HEK293 (cell line): Measurements from ENCODE around the gene INHBA.

Source experiments
- CTCF ChIA-PET: fragments of 350-600 bp; formaldehyde crosslinking; extraction: SDS; loops from one replicate; lab custom pipeline; 2021; ENCODE audit warnings: antibody characterized with exemption; lab: Yijun Ruan, JAX
- POLR2A ChIA-PET: fragments of 300-600 bp; formaldehyde crosslinking; extraction: SDS; loops from one replicate; lab custom pipeline; 2020; ENCODE audit warnings: antibody characterized with exemption, inconsistent platforms; lab: Yijun Ruan, JAX
- H3K27ac ChIP-seq: fragments of 200-500 bp; sonication (Bioruptor generic); 2 replicates; pipeline ENCODE4 v1.5.1; 2014; ENCODE audit warnings: low read depth, low read length, control low read depth, inconsistent platforms; ENCODE audit errors: extremely low read depth
- H3K36me3 ChIP-seq, 2 experiments: fragments of 200-500 bp in 1 of 2; sonication (Bioruptor generic) in 1 of 2; 1 replicate in 1 of 2; 2 replicates in 1 of 2; pipeline ENCODE4 v1.5.1; 2014 to 2017; ENCODE audit warnings: inconsistent platforms in 2 of 2, low read length in 2 of 2; ENCODE audit not compliant: control insufficient read depth in 2 of 2, insufficient read depth in 1 of 2
- H3K4me1 ChIP-seq: fragments of 200-500 bp; sonication (Bioruptor generic); 2 replicates; pipeline ENCODE4 v1.5.1; 2014; ENCODE audit warnings: mild to moderate bottlenecking, low read length, inconsistent platforms; ENCODE audit not compliant: control insufficient read depth, insufficient read depth
- H3K4me3 ChIP-seq: 2 replicates; pipeline ENCODE4 v1.5.1; 2011; ENCODE audit warnings: low read depth, mild to moderate bottlenecking, control low read depth, low read length, moderate library complexity
- H3K9me3 ChIP-seq: fragments of 200-500 bp; sonication (Bioruptor generic); 2 replicates; pipeline ENCODE4 v1.5.1; 2014; ENCODE audit warnings: low read depth, low read length, inconsistent platforms; ENCODE audit not compliant: control insufficient read depth, insufficient read depth
- PRDM2 ChIP-seq: fragments of 450-650 bp; formaldehyde crosslinking; IDR thresholded peaks from 2 replicates; pipeline ENCODE4 v1.5.1; 2016; ENCODE audit warnings: missing biosample characterization, missing genetic modification characterization, borderline replicate concordance
- ZBTB44 ChIP-seq: fragments of 450-650 bp; IDR thresholded peaks from 2 replicates; pipeline ENCODE4 v1.5.1; 2018; ENCODE audit warnings: missing biosample characterization, mild to moderate bottlenecking, missing genetic modification characterization
- ZBTB7A ChIP-seq: fragments of 450-650 bp; formaldehyde crosslinking; IDR thresholded peaks from 2 replicates; pipeline ENCODE4 v1.5.1; 2016; ENCODE audit warnings: low read depth, missing biosample characterization, missing genetic modification characterization
- ZFP3 ChIP-seq: fragments of 450-650 bp; formaldehyde crosslinking; IDR thresholded peaks from 2 replicates; pipeline ENCODE4 v1.5.1; 2016; ENCODE audit warnings: low read depth, missing biosample characterization, missing genetic modification characterization
- ZNF10 ChIP-seq: fragments of 450-650 bp; formaldehyde crosslinking; IDR thresholded peaks from 2 replicates; pipeline ENCODE4 v1.5.1; 2017; ENCODE audit warnings: missing biosample characterization, missing genetic modification characterization
- ZNF148 ChIP-seq: fragments of 450-650 bp; formaldehyde crosslinking; IDR thresholded peaks from 2 replicates; pipeline ENCODE4 v1.5.0; 2017; ENCODE audit warnings: missing biosample characterization, missing genetic modification characterization, borderline replicate concordance
- ZNF18 ChIP-seq: fragments of 450-650 bp; formaldehyde crosslinking; IDR thresholded peaks from 2 replicates; pipeline ENCODE4 v1.5.1; 2016; ENCODE audit warnings: missing biosample characterization, missing genetic modification characterization
- ZNF350 ChIP-seq: fragments of 450-650 bp; formaldehyde crosslinking; IDR thresholded peaks from 2 replicates; pipeline ENCODE4 v1.5.0; 2017; ENCODE audit warnings: missing biosample characterization, mild to moderate bottlenecking, missing genetic modification characterization
- ZNF354C ChIP-seq: fragments of 450-650 bp; formaldehyde crosslinking; IDR thresholded peaks from 2 replicates; pipeline ENCODE4 v1.5.1; 2016; ENCODE audit warnings: missing biosample characterization, missing genetic modification characterization, low read depth, borderline replicate concordance
- ZNF391 ChIP-seq: fragments of 450-650 bp; formaldehyde crosslinking; IDR thresholded peaks from 2 replicates; pipeline ENCODE4 v1.5.1; 2016; ENCODE audit warnings: low read depth, missing biosample characterization, missing genetic modification characterization, borderline replicate concordance
- ZNF404 ChIP-seq: fragments of 450-650 bp; formaldehyde crosslinking; IDR thresholded peaks from 2 replicates; pipeline ENCODE4 v1.5.1; 2017; ENCODE audit warnings: missing biosample characterization, missing genetic modification characterization
- ZNF548 ChIP-seq: fragments of 450-650 bp; formaldehyde crosslinking; IDR thresholded peaks from 2 replicates; pipeline ENCODE4 v1.5.1; 2016; ENCODE audit warnings: missing biosample characterization, missing genetic modification characterization
- ZNF560 ChIP-seq: fragments of 450-650 bp; formaldehyde crosslinking; IDR thresholded peaks from 2 replicates; pipeline ENCODE4 v1.5.1; 2017; ENCODE audit warnings: missing biosample characterization, missing genetic modification characterization, borderline replicate concordance
- ZNF830 ChIP-seq: fragments of 450-650 bp; IDR thresholded peaks from 2 replicates; pipeline ENCODE4 v1.5.0; 2018; ENCODE audit warnings: missing biosample characterization, missing genetic modification characterization, low read depth, mild to moderate bottlenecking, moderate library complexity
- ZNF843 ChIP-seq: fragments of 450-650 bp; formaldehyde crosslinking; IDR thresholded peaks from 2 replicates; pipeline ENCODE4 v1.5.1; 2016; ENCODE audit warnings: missing biosample characterization, missing genetic modification characterization
- TF ChIP-seq, protein P1 (sequence below): fragments of 450-650 bp; formaldehyde crosslinking; IDR thresholded peaks from 2 replicates; pipeline ENCODE4 v1.5.1; 2016; ENCODE audit warnings: missing biosample characterization, missing genetic modification characterization
- TF ChIP-seq, protein P2 (sequence below): fragments of 450-650 bp; formaldehyde crosslinking; IDR thresholded peaks from 2 replicates; pipeline ENCODE4 v1.5.1; 2016; ENCODE audit warnings: missing biosample characterization, missing genetic modification characterization

Gene INHBA

DNA sequence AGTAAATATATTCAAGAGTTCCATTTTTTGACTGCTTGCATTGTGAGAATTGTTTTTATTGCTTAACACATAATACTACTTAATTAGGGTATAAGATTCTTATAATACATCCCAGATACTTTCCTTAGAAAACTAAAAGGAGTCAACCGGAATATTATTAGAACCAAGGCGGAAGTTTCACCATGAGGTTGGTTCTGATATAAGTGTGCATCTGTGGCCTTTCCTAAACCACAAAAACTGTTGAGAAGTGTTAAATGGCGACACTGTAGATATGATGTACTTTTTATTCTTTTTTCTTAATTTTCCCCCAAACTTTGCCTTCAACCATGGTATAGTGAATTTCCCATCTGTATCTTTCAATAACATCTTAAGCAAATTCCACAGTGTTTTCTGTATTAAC lies 32.3 kb upstream of the INHBA start (continued):
- no peak for TF ChIP-seq ZBTB44
- TF ChIP-seq, all 188 proteins: peak for 0

DNA sequence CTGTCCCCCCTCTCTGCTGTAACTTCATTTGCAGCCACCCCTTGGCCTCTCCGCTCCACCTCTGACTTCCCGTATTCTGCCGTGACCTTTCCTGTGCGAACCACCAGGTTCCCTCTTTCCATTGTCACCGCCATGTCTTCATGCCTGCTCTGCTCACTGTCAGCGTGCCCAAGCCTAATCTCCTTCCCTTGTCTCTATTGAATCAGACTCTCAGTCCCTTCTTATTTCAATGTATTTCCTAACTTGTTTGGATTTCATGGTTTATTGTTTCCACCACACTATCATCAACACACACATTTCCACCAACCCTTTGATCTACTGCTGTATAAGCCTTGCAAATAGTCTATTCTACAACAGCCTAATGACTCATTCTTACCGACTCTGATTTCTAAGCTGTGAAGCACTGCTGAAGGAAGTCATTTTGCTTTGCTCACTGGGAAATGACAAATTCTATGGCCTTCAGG lies 30.0 kb upstream of the INHBA start:
- CTCF ChIA-PET: interaction anchor here (0.6 to 1.6 kb wide), 5 partner anchors 15 to 1174 kb away, joined by 3 to 5 read pairs (median 4); no protein-coding TSS in a partner anchor
- Histone ChIP-seq H3K9me3 (no peaks in the 10 kb centered on the region), H3K27ac (no peak overlapping the region), H3K36me3 (no peaks in the 10 kb centered on the region), H3K4me1 (peaks cover 8% of the 10 kb centered on the region; the same call in 1 of the 2 replicates), H3K4me3 (no peak overlapping the region)
- TF ChIP-seq ZNF148 (tag by site-specific recombination): no peak
- no peak for TF ChIP-seq ZBTB7A (tag by site-specific recombination)
- no peak for TF ChIP-seq PRDM2 (tag by site-specific recombination)
- no peak for TF ChIP-seq ZNF350 (tag by site-specific recombination)
- no peak for TF ChIP-seq ZNF830 (tag by site-specific recombination)
- no peak for TF ChIP-seq ZNF843 (tag by site-specific recombination)
- TF ChIP-seq ZNF404 (tag by site-specific recombination): no peak
- no peak for TF ChIP-seq ZNF18 (tag by site-specific recombination)
- TF ChIP-seq ZNF560 (tag by site-specific recombination): no peak
- TF ChIP-seq, protein P1, sequence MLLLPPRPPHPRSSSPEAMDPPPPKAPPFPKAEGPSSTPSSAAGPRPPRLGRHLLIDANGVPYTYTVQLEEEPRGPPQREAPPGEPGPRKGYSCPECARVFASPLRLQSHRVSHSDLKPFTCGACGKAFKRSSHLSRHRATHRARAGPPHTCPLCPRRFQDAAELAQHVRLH: no peak
- TF ChIP-seq, protein P2, sequence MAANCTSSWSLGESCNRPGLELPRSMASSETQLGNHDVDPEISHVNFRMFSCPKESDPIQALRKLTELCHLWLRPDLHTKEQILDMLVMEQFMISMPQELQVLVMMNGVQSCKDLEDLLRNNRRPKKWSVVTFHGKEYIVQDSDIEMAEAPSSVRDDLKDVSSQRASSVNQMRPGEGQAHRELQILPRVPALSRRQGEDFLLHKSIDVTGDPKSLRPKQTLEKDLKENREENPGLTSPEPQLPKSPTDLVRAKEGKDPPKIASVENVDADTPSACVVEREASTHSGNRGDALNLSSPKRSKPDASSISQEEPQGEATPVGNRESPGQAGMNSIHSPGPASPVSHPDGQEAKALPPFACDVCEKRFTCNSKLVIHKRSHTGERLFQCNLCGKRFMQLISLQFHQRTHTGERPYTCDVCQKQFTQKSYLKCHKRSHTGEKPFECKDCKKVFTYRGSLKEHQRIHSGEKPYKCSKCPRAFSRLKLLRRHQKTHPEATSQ (tag by site-specific recombination): no peak
- no peak for TF ChIP-seq ZNF354C (tag by site-specific recombination)
- TF ChIP-seq ZNF10 (tag by site-specific recombination): no peak
- TF ChIP-seq ZFP3: no peak
- TF ChIP-seq ZNF548 (tag by site-specific recombination): no peak
- no peak for TF ChIP-seq ZNF391
- POLR2A ChIA-PET: no interaction called here
